OCI-LY7 (cell line): ENCODE measurements around the gene LARP1.

ENCODE experiments used
- EZH2phosphoT487 ChIP-seq: fragments of 200-600 bp; sonication (generic); IDR thresholded peaks from 2 replicates; pipeline ENCODE4 v1.6.1; 2018; ENCODE audit warnings: low read depth, borderline replicate concordance, mild to moderate bottlenecking, mixed run types, antibody characterized with exemption, low read length, moderate library complexity, mixed read lengths
- TF ChIP-seq, protein P1 (sequence below): fragments of 200-600 bp; sonication (generic); conservative IDR thresholded peaks from 2 replicates; pipeline ENCODE4 v1.5.1; 2014; ENCODE audit warnings: mild to moderate bottlenecking, antibody characterized with exemption, low read length, moderate library complexity, mixed read lengths

DNA sequence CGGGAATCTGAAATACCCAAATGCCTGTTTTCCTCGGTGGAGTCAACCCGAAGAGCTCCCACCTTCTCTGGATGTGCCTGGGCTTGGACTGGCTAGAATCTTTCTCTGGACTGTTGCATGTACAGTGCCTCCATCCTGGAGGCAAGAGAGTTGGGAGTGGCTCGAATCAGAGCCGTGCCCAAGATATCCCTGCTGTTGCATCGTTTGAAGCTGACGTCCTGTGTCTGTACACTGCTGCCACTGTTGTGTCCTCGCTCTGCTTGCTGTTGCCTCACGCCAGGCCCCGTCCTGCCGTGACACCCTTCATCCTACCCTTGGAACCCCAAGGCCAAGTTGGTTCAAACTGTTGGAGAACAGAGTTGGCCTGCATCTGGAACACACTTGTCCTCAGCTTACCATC, 59.8 kb downstream of the LARP1 start:
- TF ChIP-seq, protein P1, sequence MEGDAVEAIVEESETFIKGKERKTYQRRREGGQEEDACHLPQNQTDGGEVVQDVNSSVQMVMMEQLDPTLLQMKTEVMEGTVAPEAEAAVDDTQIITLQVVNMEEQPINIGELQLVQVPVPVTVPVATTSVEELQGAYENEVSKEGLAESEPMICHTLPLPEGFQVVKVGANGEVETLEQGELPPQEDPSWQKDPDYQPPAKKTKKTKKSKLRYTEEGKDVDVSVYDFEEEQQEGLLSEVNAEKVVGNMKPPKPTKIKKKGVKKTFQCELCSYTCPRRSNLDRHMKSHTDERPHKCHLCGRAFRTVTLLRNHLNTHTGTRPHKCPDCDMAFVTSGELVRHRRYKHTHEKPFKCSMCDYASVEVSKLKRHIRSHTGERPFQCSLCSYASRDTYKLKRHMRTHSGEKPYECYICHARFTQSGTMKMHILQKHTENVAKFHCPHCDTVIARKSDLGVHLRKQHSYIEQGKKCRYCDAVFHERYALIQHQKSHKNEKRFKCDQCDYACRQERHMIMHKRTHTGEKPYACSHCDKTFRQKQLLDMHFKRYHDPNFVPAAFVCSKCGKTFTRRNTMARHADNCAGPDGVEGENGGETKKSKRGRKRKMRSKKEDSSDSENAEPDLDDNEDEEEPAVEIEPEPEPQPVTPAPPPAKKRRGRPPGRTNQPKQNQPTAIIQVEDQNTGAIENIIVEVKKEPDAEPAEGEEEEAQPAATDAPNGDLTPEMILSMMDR = no peak
- no peak for TF ChIP-seq EZH2phosphoT487
